Activated CD8-positive, alpha-beta memory T cell treated with anti-CD3 and anti-CD28 coated beads, Interleukin-2, amount 10 ng/mL, durations not matched to agents 7 days and 5 days (primary cell): ENCODE data around the gene CPNE7. TPM values are rescaled to one million over a fixed set of nuclear protein-coding genes. Genes with fewer than 3 reads are reported as not detected.
"Not testable (repeated sequence)": the region's sequence is repeated elsewhere in the genome, so short reads cannot be mapped to it uniquely, and the experiment has no call there.

Source experiments
- ATAC-seq: fragments of 150-1000 bp; cut with Tn5 transposase; one replicate; pipeline ENCODE4 v1.10.0; 2021; ENCODE audit warnings: moderate library complexity
- CTCF ChIA-PET: fragments of 350-600 bp; sonication (Branson Sonifier 250); formaldehyde crosslinking; loops from one replicate; lab custom pipeline; 2021; ENCODE audit warnings: antibody characterized with exemption; lab: Charles Lee
- DNase-seq: peaks from one replicate; pipeline ENCODE4 v3.0.0-alpha.2; 2020
- H3K27ac Mint-ChIP-seq: one replicate; pipeline ENCODE4 v1.8.0; 2021; ENCODE audit warnings: mild to moderate bottlenecking, mixed read lengths
- H3K27me3 Mint-ChIP-seq: one replicate; pipeline ENCODE4 v1.8.0; 2021; ENCODE audit warnings: mixed read lengths
- H3K36me3 Mint-ChIP-seq: one replicate; pipeline ENCODE4 v1.8.0; 2021; ENCODE audit warnings: mild to moderate bottlenecking, mixed read lengths
- H3K4me1 Mint-ChIP-seq: one replicate; pipeline ENCODE4 v1.8.0; 2021; ENCODE audit warnings: mixed read lengths
- H3K4me3 Mint-ChIP-seq: one replicate; pipeline ENCODE4 v1.8.0; 2021; ENCODE audit warnings: mild to moderate bottlenecking, moderate library complexity, mixed read lengths
- H3K9me3 Mint-ChIP-seq: one replicate; pipeline ENCODE4 v1.8.0; 2022; ENCODE audit warnings: low read depth, mixed read lengths
- total RNA-seq, 2 experiments: library from RNA; stranded (reverse); gene quantifications; one replicate each; pipeline ENCODE4 v1.2.3, GENCODE V29; 2021

Gene CPNE7
- total RNA-seq, 2 experiments from 2014 or later, result 0.38 to 3.1 TPM

DNA sequence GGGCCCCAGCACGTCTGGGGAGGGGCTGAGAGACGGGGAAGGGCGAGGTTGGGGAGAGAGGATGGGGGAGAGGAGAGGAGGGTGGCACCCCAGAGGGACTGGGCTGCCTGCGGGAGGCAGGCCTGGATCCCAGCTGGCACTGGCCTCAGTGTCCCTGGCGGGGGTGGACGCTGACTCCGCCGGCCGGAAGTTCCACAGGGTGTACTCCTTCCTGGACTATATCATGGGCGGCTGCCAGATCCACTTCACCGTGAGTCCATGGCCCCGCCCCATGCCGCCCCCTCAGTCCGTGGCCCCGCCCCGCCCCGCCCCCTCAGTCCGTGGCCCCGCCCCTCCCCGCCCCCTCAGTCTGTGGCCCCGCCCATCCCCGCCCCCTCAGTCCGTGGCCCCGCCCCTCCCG is 11.3 kb downstream of the CPNE7 start:
- CTCF ChIA-PET, result no interaction called here
- ATAC-seq, result no peak
- Mint-ChIP-seq H3K27ac (no peak overlapping the region), H3K27me3 (no peaks in the 10 kb centered on the region), H3K9me3 (no peaks in the 10 kb centered on the region), H3K4me3 (no peak overlapping the region), H3K36me3 (no peaks in the 10 kb centered on the region), H3K4me1 (no peaks in the 10 kb centered on the region)
- DNase-seq, result no peak

- H3K27me3 Mint-ChIP-seq, H3K36me3 Mint-ChIP-seq, H3K9me3 Mint-ChIP-seq, DNase-seq, H3K4me1 Mint-ChIP-seq, H3K4me3 Mint-ChIP-seq, ATAC-seq, CTCF ChIA-PET, H3K27ac Mint-ChIP-seq: not testable (repeated sequence)
These were observed 12.1 kb downstream of the CPNE7 start for GRCh38 chr16:89587676-89588075.

DNA sequence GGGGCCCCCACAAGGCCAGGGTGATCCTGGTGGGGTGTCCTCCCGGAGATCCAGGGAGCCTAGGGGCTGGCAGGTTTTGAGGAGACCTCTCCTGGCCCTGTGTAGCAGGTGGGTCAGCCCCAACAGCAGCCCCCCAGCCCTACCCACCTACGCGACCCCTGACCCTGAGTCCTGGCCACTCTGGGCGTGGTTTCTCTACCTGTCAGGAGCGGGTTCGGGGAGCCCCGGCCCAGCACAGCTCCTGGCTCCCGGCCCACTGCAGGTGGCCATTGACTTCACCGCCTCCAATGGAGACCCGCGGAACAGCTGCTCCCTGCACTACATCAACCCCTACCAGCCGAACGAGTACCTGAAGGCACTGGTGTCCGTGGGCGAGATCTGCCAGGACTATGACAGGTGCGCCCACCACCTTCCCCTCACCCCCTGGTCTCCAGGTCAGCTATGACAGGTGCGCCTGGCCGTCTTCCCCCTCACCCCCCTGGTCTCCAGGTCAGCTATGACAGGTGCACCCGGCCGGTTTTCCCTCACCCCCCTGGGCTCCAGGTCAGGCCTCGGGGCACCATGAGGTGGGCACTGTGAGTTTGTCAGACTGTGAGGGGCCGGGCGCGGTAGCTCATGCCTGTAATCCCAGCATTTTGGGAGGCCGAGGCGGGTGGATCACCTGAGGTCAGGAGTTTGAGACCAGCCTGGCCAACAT is 13.0 kb downstream of the CPNE7 start:
- ATAC-seq, result no peak
- Mint-ChIP-seq H3K27me3 (no peaks in the 10 kb centered on the region), H3K27ac (no peak overlapping the region), H3K9me3 (no peaks in the 10 kb centered on the region), H3K4me1 (peaks cover 2% of the 10 kb centered on the region), H3K4me3 (no peak overlapping the region), H3K36me3 (no peaks in the 10 kb centered on the region)
- CTCF ChIA-PET, result interaction anchor here (1.9 kb wide), 1 partner anchor 23 kb away, joined by 4 read pairs; no protein-coding TSS in a partner anchor
- no peak for DNase-seq

DNA sequence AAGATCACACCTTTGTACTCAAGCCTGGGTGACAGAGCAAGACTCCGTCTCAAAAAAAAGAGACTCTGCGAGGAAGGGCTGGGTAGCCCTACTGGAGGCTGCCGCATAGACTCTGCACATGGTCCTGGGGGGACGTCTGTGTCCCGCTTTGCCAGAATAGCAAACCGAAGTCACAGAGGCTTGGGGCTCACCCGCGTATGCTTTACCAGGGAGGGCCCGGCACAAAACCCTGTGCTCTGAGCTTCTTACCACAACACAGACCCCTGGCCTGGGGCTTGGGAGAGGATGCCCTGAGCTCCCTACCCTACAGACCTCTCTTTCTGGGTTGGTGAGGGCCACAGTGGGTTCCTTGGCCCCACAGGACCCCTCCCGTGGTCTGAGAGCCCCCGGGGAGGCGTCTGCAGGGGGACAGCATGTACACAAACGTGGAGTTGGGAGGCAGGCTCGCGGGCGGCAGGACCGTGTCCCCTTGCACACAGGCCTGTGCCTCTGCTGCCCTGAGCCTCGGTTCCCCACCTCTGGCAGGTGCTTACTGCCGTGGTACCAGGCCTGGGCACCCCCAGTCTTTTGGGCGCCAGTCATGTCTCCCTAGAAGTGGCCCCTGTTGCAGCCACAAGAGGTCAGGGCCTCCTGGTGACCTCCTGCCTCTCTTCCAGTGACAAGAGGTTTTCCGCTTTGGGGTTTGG is 13.8 kb downstream of the CPNE7 start:
- no peaks in the 10 kb centered on the region for H3K9me3 Mint-ChIP-seq

GRCh38 chr16:89593841-89594240 is 18.3 kb downstream of the CPNE7 start:
- Mint-ChIP-seq H3K27me3 (no peaks in the 10 kb centered on the region), H3K27ac (peak overlapping the region; percentile 49), H3K36me3 (no peaks in the 10 kb centered on the region), H3K9me3 (no peaks in the 10 kb centered on the region), H3K4me3 (no peak overlapping the region), H3K4me1 (peaks cover 10% of the 10 kb centered on the region)
- ATAC-seq (peak; percentile 76), DNase-seq (peak; percentile 78)
- CTCF ChIA-PET, result interaction anchor here (0.5 kb wide), 1 partner anchor 271 kb away, joined by 3 read pairs; no protein-coding TSS in a partner anchor

More for the DNA sequence above, 13.8 kb downstream of the CPNE7 start:
- Mint-ChIP-seq H3K27ac (no peak overlapping the region), H3K4me3 (no peak overlapping the region), H3K36me3 (no peaks in the 10 kb centered on the region), H3K27me3 (no peaks in the 10 kb centered on the region), H3K4me1 (peaks cover 10% of the 10 kb centered on the region)
- no peak for ATAC-seq
- DNase-seq, result no peak
- CTCF ChIA-PET, result interaction anchor here (1.9 kb wide), 1 partner anchor 24 kb away, joined by 4 read pairs; no protein-coding TSS in a partner anchor

DNA sequence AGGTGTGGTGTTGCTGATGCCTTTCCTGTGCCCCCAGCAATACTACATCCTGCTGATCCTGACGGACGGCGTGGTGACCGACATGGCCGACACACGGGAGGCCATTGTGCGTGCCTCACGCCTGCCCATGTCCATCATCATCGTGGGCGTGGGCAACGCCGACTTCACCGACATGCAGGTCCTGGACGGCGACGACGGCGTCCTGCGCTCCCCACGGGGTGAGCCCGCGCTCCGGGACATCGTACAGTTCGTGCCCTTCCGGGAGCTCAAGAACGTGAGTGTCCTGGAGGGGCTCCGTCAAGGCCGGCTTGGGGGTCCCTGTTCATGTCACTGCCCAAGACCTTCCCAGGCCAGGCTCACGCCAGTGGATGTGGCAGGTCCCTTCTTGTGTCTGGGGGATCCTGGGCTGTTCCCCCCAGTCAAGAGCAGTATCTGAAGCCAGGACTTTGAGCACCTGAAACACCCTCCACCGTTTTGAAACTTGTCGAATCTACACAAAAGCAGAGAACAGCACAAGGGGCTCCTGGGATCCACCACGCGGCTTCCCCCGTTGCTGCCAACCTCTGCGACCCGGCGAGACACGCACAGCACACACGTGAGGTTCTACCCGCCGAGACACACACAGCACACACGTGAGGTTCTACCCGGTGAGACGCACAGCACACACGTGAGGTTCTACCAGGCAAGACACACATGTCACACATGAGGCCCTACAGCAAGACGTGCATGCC is 19.9 kb downstream of the CPNE7 start:
- H3K27ac Mint-ChIP-seq, result no peak overlapping the region
- H3K4me1 Mint-ChIP-seq, result peaks cover 13% of the 10 kb centered on the region
- no peaks in the 10 kb centered on the region for H3K27me3 Mint-ChIP-seq
- no peaks in the 10 kb centered on the region for H3K36me3 Mint-ChIP-seq
- no peaks in the 10 kb centered on the region for H3K9me3 Mint-ChIP-seq
- no peak overlapping the region for H3K4me3 Mint-ChIP-seq
- DNase-seq (no peak), ATAC-seq (no peak)
- CTCF ChIA-PET, result no interaction called here

DNA sequence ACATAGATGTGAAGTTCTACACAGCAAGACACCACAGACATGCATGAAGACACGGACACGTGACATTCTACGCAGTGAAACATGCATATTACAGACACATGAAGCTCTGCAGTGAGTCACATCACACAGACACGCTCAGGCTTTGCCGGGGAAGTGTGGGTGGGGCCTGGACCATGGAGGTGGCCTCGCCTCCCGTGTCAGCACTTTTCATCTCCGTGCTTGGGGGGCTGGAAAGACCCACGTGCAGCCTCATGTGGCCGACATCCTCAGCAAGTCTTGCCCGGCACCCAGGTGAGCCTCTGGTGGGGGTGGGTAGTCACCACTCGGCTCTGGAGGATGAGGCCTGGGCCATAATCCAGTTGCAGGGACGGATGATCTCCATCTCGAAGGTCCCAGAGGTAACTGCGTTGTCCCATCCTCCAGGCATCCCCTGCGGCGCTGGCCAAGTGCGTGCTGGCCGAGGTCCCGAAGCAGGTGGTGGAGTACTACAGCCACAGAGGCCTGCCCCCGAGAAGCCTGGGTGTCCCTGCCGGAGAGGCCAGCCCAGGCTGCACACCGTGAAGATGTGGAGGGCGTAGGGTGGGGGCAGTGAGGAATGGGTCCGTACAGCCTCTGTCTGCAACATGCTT is 20.6 kb downstream of the CPNE7 start:
- no peaks in the 10 kb centered on the region for H3K36me3 Mint-ChIP-seq
- H3K4me3 Mint-ChIP-seq, result no peak overlapping the region
- H3K27ac Mint-ChIP-seq, result no peak overlapping the region
- no peaks in the 10 kb centered on the region for H3K9me3 Mint-ChIP-seq
- peaks cover 13% of the 10 kb centered on the region for H3K4me1 Mint-ChIP-seq
- DNase-seq (no peak), ATAC-seq (no peak)
- CTCF ChIA-PET, result no interaction called here
- no peaks in the 10 kb centered on the region for H3K27me3 Mint-ChIP-seq

- Mint-ChIP-seq H3K27ac (no peak overlapping the region), H3K4me1 (peaks cover 14% of the 10 kb centered on the region), H3K9me3 (no peaks in the 10 kb centered on the region), H3K27me3 (no peaks in the 10 kb centered on the region), H3K4me3 (no peak overlapping the region), H3K36me3 (no peaks in the 10 kb centered on the region)
- no peak for DNase-seq
- no peak for ATAC-seq
- CTCF ChIA-PET, result no interaction called here
These were observed 21.5 kb downstream of the CPNE7 start for GRCh38 chr16:89596957-89597649.

GRCh38 chr16:89598199-89598598 is 22.6 kb downstream of the CPNE7 start:
- peaks cover 24% of the 10 kb centered on the region for H3K4me1 Mint-ChIP-seq
- ATAC-seq (no peak), DNase-seq (no peak)
- H3K27ac Mint-ChIP-seq, result no peak overlapping the region
- H3K4me3 Mint-ChIP-seq, result no peak overlapping the region
- H3K27me3 Mint-ChIP-seq, result no peaks in the 10 kb centered on the region
- no peaks in the 10 kb centered on the region for H3K9me3 Mint-ChIP-seq
- CTCF ChIA-PET, result no interaction called here
- H3K36me3 Mint-ChIP-seq, result no peaks in the 10 kb centered on the region

DNA sequence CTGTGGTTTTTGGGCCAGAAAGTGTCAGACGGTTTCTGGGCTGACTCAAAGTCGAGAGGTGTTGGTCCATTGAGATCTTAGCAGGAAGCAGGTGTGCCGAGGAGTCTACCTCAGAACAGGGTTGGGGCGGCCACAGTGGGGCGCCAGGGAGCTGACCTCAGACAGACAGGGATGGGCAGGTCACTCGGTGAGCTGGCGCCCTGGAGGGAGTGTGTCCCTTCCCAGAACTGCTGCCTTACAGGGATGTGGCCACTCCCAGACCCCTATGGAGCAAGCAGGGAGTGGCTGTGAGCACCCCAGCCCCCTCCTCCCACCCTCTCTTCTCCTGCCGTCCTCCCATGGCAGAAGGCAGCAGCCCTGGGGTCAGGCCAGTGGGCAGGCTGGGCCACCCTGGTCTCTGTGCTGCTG is 23.9 kb downstream of the CPNE7 start:
- peaks cover 14% of the 10 kb centered on the region for H3K4me1 Mint-ChIP-seq
- no peaks in the 10 kb centered on the region for H3K9me3 Mint-ChIP-seq
- H3K27me3 Mint-ChIP-seq, result no peaks in the 10 kb centered on the region
- H3K36me3 Mint-ChIP-seq, result no peaks in the 10 kb centered on the region
- H3K27ac Mint-ChIP-seq, result no peak overlapping the region
- peak; percentile 34 for ATAC-seq
- DNase-seq, result peak; percentile 57
- CTCF ChIA-PET, result interaction anchor here (1.5 to 1.6 kb wide), 2 partner anchors 42 to 99 kb away, joined by 3 to 7 read pairs; no protein-coding TSS in a partner anchor
- H3K4me3 Mint-ChIP-seq, result no peak overlapping the region

- DNase-seq, result no peak
- Mint-ChIP-seq H3K9me3 (no peaks in the 10 kb centered on the region), H3K27me3 (no peaks in the 10 kb centered on the region), H3K27ac (no peak overlapping the region), H3K4me1 (peaks cover 14% of the 10 kb centered on the region), H3K4me3 (no peak overlapping the region), H3K36me3 (no peaks in the 10 kb centered on the region)
- CTCF ChIA-PET, result interaction anchor here (1.5 to 1.6 kb wide), 2 partner anchors 42 to 99 kb away, joined by 3 to 7 read pairs; no protein-coding TSS in a partner anchor
- ATAC-seq, result no peak
These were observed 24.3 kb downstream of the CPNE7 start for GRCh38 chr16:89599902-89600301.

GRCh38 chr16:89600427-89600826 is 24.9 kb downstream of the CPNE7 start:
- Mint-ChIP-seq H3K27me3 (no peaks in the 10 kb centered on the region), H3K9me3 (no peaks in the 10 kb centered on the region), H3K4me1 (peaks cover 14% of the 10 kb centered on the region), H3K4me3 (no peak overlapping the region), H3K36me3 (no peaks in the 10 kb centered on the region), H3K27ac (no peak overlapping the region)
- no peak for DNase-seq
- CTCF ChIA-PET, result interaction anchor here (1.5 to 1.6 kb wide), 2 partner anchors 41 to 98 kb away, joined by 3 to 7 read pairs; no protein-coding TSS in a partner anchor
- no peak for ATAC-seq
